Fibroblast of the aortic adventitia (primary cell): ENCODE data around the gene ZNRD2. TPM values are rescaled to one million over a fixed set of nuclear protein-coding genes. Genes with fewer than 3 reads are reported as not detected.

Source experiments
- DNase-seq: peaks from one replicate; pipeline ENCODE4 v3.0.0-alpha.2; 2010; ENCODE audit warnings: low read depth
- H3K4me3 ChIP-seq: 2 replicates; pipeline ENCODE4 v1.5.1; 2011; ENCODE audit warnings: low read depth, mild to moderate bottlenecking, control low read depth, low read length, moderate library complexity
- CTCF ChIP-seq: IDR thresholded peaks from 2 replicates; pipeline ENCODE4 v1.5.1; 2011; ENCODE audit warnings: mild to moderate bottlenecking, low read length, control low read depth, inconsistent platforms; ENCODE audit not compliant: insufficient read depth
- total RNA-seq: library from RNA; depleted of rRNA; stranded (reverse); fragments of >200 nt; gene quantifications from 2 replicates; pipeline ENCODE4 v1.2.3, GENCODE V29; 2012; ENCODE audit warnings: low replicate concordance

ZNRD2 gene
- total RNA-seq, 1 donor = 48.0 TPM

- peak overlapping the region; percentile 95 for H3K4me3 ChIP-seq
- DNase-seq = no peak
- no peak for TF ChIP-seq CTCF
Measured at GRCh38 chr11:65613091-65613928, 43.0 kb downstream of the ZNRD2 start.

GRCh38 chr11:65615229-65615949, 45.1 kb downstream of the ZNRD2 start, which contains the start of gene PCNX3:
TSS of gene PCNX3 (plus strand) at chr11:65615776. CDS start at chr11:65616312, 536 bp downstream.
- no peak for TF ChIP-seq CTCF
- DNase-seq = peak; percentile 100
- H3K4me3 ChIP-seq = peak within 1 kb of the TSS; percentile 95

- no peak for DNase-seq
- H3K4me3 ChIP-seq = peak overlapping the region; percentile 74
- no peak for TF ChIP-seq CTCF
Measured at GRCh38 chr11:65615950-65616574, 45.8 kb downstream of the ZNRD2 start.

- no peak for DNase-seq
- H3K4me3 ChIP-seq = peak overlapping the region; percentile 74
- TF ChIP-seq CTCF = no peak
Measured at GRCh38 chr11:65616575-65617001, 46.3 kb downstream of the ZNRD2 start.

GRCh38 chr11:65617136-65617850, 47.0 kb downstream of the ZNRD2 start:
- no peak for DNase-seq
- no peak for TF ChIP-seq CTCF
- H3K4me3 ChIP-seq = peak overlapping the region; percentile 74

GRCh38 chr11:65617990-65618751, 47.9 kb downstream of the ZNRD2 start:
- DNase-seq = no peak
- TF ChIP-seq CTCF = no peak
- H3K4me3 ChIP-seq = no peak overlapping the region
